ENCODE results near the gene VAMP7.
A peak's percentile ranks its signal among the peaks of the same experiment; 100 is the strongest.
"Not testable (repeated sequence)": the region's sequence is repeated elsewhere in the genome, so short reads cannot be mapped to it uniquely, and the experiment has no call there.

The VAMP7 gene

DNA sequence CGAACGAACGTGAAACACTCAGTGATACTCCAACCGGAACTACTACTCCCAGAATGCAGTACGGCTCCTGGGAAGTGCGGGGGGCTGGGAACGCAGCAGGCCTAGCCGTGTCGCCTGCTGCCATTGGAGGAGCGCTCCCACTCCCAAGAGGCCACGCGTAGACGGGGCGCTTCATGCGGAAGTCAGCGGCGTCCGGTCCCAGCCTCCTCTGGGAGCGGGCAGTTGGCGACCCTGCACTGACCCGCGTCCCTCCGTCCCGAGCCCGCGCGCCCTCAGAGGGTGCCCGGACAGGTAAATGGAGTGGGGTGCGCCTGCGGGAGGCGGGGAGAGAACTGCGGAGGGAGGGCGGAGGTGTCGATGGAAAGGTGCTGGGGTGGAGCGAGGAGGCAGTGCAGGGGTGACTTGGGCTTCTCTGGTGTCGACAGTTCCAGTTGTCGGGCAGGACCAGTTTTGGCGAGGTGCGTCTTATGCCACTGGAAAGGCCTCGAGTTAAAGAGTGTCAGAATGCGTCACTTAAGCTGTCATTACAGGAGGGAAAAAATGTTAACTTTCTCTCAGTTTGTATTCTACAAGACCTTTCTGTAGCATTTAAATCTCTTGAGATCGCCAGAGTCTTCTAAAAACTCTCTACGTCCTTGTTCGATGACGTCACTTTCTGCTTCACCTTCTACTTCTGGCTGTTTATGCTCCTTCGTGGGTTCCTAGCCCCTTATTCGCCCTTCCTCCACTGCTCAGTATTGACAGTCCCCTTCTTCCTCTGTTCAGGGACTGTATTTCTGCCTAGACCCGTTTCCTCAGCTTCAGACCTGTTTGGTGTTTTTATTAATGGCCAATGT, at the start of gene VAMP7:
TSS of gene VAMP7 (plus strand) at position 188 of the 836 bp plus-strand sequence. CDS start 8,122 bp downstream, outside the sequence.
- Mint-ChIP-seq H3K27me3 (no peaks in the 10 kb centered on the region), H3K4me1 (ENCODE audit: low read depth) (peaks cover 22% of the 10 kb centered on the region), H3K4me3 (peak within 1 kb of the TSS; percentile 92), H3K27ac (peak within 1 kb of the TSS; percentile 91), H3K36me3 (no peaks in the 10 kb centered on the region), H3K9me3 (ENCODE audit: low read depth) (no peaks in the 10 kb centered on the region)

DNA sequence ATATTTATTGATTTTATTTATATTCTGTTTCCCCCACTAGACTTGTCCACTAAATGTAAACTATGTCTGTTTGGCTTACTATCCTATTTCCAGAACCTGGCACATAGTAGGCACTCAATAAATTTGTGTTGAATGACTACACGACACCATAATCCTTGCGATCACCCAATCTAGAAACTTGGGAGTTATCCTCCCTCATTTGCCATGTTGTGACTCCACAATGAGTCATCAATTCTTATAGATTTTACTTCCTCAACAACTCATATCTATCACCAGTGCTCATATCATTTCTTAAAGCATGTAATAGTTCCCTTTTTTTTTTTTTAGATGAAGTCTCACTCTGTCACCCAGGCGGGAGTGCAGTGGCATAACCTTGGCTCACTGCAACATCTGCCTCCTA, 39.9 kb upstream of the VAMP7 start:
- H3K4me1 Mint-ChIP-seq (ENCODE audit: low read depth) = no peaks in the 10 kb centered on the region
- H3K4me3 Mint-ChIP-seq = no peak overlapping the region
- H3K27ac Mint-ChIP-seq = no peak overlapping the region
- H3K36me3 Mint-ChIP-seq = peaks cover under 1% of the 10 kb centered on the region
- peaks cover 3% of the 10 kb centered on the region for H3K27me3 Mint-ChIP-seq
- peaks cover 6% of the 10 kb centered on the region for H3K9me3 Mint-ChIP-seq (ENCODE audit: low read depth)

GRCh38 chrX:155851786-155852185, 29.4 kb upstream of the VAMP7 start:
- not testable (repeated sequence) for H3K4me3 Mint-ChIP-seq; H3K9me3 Mint-ChIP-seq (ENCODE audit: low read depth); H3K4me1 Mint-ChIP-seq (ENCODE audit: low read depth); H3K36me3 Mint-ChIP-seq; H3K27ac Mint-ChIP-seq; H3K27me3 Mint-ChIP-seq

GRCh38 chrX:155857561-155857960, 23.6 kb upstream of the VAMP7 start:
- no peaks in the 10 kb centered on the region for H3K4me1 Mint-ChIP-seq (ENCODE audit: low read depth)
- peaks cover 1% of the 10 kb centered on the region for H3K27me3 Mint-ChIP-seq
- no peak overlapping the region for H3K27ac Mint-ChIP-seq
- H3K36me3 Mint-ChIP-seq = no peaks in the 10 kb centered on the region
- H3K4me3 Mint-ChIP-seq = no peak overlapping the region
- no peaks in the 10 kb centered on the region for H3K9me3 Mint-ChIP-seq (ENCODE audit: low read depth)

DNA sequence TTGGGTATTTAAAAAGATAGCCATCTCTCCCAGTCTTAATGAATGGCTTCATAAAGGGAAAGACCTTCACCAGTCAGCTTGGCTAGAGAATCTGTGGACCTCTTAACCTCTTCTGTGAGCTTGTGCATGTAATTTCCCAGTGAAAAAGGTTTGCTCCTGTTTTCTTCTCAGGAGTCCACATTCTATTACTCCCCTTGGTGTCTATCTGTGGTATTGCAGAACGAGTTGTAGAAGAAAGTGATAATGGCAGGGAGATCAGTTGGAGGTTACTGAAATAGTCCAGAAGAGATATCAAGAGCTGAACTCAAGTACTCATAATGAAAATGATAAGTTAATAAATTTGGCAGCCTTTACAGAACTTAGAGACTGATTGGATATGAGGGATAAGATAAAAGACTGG, 16.5 kb upstream of the VAMP7 start:
- H3K4me1 Mint-ChIP-seq (ENCODE audit: low read depth) = no peaks in the 10 kb centered on the region
- H3K27ac Mint-ChIP-seq = no peak overlapping the region
- H3K4me3 Mint-ChIP-seq = no peak overlapping the region
- H3K27me3 Mint-ChIP-seq = peaks cover 5% of the 10 kb centered on the region
- peaks cover 16% of the 10 kb centered on the region for H3K9me3 Mint-ChIP-seq (ENCODE audit: low read depth)
- peaks cover 5% of the 10 kb centered on the region for H3K36me3 Mint-ChIP-seq

DNA sequence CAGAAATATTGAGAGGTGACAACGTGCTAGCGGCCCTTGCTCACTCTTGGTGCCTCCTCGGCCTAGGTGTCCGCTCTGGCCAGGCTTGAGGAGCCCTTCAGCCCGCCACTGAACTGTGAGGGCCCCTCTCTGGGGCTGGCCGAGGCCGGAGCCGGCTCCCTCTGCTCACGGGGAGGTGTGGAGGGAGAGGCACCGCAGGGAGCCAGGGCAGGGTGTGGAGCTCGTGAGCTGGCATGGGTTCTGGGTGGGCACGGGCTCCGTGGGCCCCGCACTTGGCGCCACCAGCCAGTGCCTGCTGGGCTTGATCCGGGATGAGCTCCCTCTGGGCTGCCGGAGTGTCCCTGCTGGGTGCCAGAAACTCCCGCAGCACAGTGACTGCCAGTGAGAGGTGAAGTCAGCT, 16.0 kb upstream of the VAMP7 start:
- Mint-ChIP-seq H3K36me3 (peaks cover 5% of the 10 kb centered on the region), H3K9me3 (ENCODE audit: low read depth) (peaks cover 21% of the 10 kb centered on the region), H3K27me3 (peaks cover 5% of the 10 kb centered on the region), H3K4me3 (no peak overlapping the region), H3K27ac (no peak overlapping the region), H3K4me1 (ENCODE audit: low read depth) (no peaks in the 10 kb centered on the region)

DNA sequence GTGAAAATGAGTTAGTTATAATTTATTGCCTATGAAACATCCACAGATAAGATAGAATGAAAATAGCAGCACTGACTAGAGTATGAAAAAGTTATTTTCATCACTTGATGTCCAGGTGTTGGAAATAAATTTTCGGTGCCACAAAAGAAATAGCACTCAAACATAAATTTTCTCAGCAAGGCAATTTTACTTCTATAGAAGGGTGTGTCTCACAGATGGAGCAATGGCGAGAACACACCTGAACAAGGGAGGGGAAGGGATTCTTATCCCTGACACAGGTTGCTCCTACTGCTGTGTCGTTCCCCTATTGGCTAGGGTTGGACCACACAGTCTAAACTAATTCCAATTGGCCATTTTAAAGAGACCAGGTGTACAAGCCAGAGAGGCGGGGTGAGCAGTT, 13.3 kb upstream of the VAMP7 start:
- Mint-ChIP-seq H3K27me3 (peaks cover 4% of the 10 kb centered on the region), H3K9me3 (ENCODE audit: low read depth) (peaks cover 21% of the 10 kb centered on the region), H3K27ac (no peak overlapping the region), H3K4me1 (ENCODE audit: low read depth) (no peaks in the 10 kb centered on the region), H3K4me3 (no peak overlapping the region), H3K36me3 (peaks cover 5% of the 10 kb centered on the region)

DNA sequence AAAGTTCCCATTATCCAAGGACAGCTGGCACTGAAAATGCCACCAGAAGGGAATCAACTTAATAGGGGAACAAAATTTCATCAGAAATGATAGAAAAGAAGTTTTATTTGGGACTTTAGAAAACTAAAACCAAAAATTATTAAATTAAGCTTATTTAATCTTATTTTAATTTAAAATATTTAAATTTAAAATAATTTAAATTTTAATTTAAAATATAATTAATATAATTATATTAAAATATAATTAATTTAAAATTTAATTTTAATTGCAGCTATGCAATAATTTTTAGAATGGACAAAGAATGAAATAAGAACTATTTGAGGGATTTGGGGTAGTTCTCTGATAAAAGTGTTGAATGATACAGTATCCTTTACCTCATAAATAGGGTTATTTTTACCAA, 10.2 kb upstream of the VAMP7 start:
- Mint-ChIP-seq H3K9me3 (ENCODE audit: low read depth) (peaks cover 21% of the 10 kb centered on the region), H3K27me3 (peaks cover 7% of the 10 kb centered on the region), H3K4me1 (ENCODE audit: low read depth) (peaks cover 4% of the 10 kb centered on the region), H3K4me3 (no peak overlapping the region), H3K27ac (no peak overlapping the region), H3K36me3 (peaks cover 5% of the 10 kb centered on the region)

GRCh38 chrX:155871934-155872333, 9.2 kb upstream of the VAMP7 start:
- Mint-ChIP-seq H3K4me3 (no peak overlapping the region), H3K36me3 (peaks cover 5% of the 10 kb centered on the region), H3K9me3 (ENCODE audit: low read depth) (peaks cover 21% of the 10 kb centered on the region), H3K4me1 (ENCODE audit: low read depth) (peaks cover 4% of the 10 kb centered on the region), H3K27ac (no peak overlapping the region), H3K27me3 (peaks cover 7% of the 10 kb centered on the region)

DNA sequence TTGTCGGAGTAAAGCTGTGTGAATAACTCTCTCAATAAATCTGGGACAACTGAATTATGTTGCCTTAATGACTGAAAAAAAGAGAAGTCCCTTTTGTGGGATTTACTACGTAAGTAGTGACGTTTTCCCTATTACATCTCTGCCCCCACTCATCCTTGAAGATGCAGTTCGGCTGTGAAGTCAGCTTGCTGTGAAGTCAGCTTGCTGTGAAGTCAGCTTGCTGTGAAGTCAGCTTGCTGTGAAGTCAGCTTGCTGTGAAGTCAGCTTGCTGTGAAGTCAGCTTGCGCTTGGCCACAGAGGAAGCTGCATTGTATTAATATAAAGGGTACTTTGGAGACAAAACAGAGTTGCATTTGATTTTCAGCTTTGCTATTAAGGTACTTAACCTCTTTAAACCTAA, 8.0 kb upstream of the VAMP7 start:
- peaks cover 7% of the 10 kb centered on the region for H3K27me3 Mint-ChIP-seq
- H3K4me1 Mint-ChIP-seq (ENCODE audit: low read depth) = peaks cover 4% of the 10 kb centered on the region
- H3K36me3 Mint-ChIP-seq = peaks cover under 1% of the 10 kb centered on the region
- H3K9me3 Mint-ChIP-seq (ENCODE audit: low read depth) = peaks cover 17% of the 10 kb centered on the region
- no peak overlapping the region for H3K27ac Mint-ChIP-seq
- H3K4me3 Mint-ChIP-seq = no peak overlapping the region

GRCh38 chrX:155874571-155875244, 6.4 kb upstream of the VAMP7 start:
- peak overlapping the region; percentile 58 for H3K4me3 Mint-ChIP-seq
- peaks cover 7% of the 10 kb centered on the region for H3K27me3 Mint-ChIP-seq
- H3K4me1 Mint-ChIP-seq (ENCODE audit: low read depth) = peaks cover 4% of the 10 kb centered on the region
- H3K9me3 Mint-ChIP-seq (ENCODE audit: low read depth) = peaks cover 4% of the 10 kb centered on the region
- H3K27ac Mint-ChIP-seq = no peak overlapping the region
- no peaks in the 10 kb centered on the region for H3K36me3 Mint-ChIP-seq

DNA sequence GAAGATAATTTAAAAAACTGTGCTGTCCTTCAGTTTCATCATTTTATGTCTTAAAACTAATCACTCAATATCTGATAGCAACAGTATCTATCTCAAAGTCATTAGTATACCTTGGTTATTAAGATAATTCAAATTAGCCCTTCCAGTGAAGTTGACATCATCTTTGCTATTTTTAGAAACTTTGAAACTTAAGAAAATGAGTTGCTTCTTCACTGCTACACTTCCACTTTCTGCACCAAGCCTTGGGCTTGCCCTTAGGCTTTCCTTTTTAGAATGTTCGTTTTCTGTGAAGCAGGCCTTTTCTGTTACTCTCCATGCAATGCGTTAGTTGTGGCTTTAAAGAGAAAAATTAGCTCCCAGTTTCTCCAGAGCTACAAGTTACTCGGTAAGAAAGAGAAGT, 4.4 kb upstream of the VAMP7 start:
- no peak overlapping the region for H3K27ac Mint-ChIP-seq
- no peaks in the 10 kb centered on the region for H3K36me3 Mint-ChIP-seq
- no peaks in the 10 kb centered on the region for H3K9me3 Mint-ChIP-seq (ENCODE audit: low read depth)
- peaks cover 7% of the 10 kb centered on the region for H3K27me3 Mint-ChIP-seq
- H3K4me3 Mint-ChIP-seq = no peak overlapping the region
- peaks cover 8% of the 10 kb centered on the region for H3K4me1 Mint-ChIP-seq (ENCODE audit: low read depth)

- H3K27ac Mint-ChIP-seq = no peak overlapping the region
- H3K4me1 Mint-ChIP-seq (ENCODE audit: low read depth) = peaks cover 8% of the 10 kb centered on the region
- no peaks in the 10 kb centered on the region for H3K9me3 Mint-ChIP-seq (ENCODE audit: low read depth)
- no peak overlapping the region for H3K4me3 Mint-ChIP-seq
- H3K27me3 Mint-ChIP-seq = peaks cover 7% of the 10 kb centered on the region
- no peaks in the 10 kb centered on the region for H3K36me3 Mint-ChIP-seq
These were observed 3.9 kb upstream of the VAMP7 start for GRCh38 chrX:155877288-155877687.

DNA sequence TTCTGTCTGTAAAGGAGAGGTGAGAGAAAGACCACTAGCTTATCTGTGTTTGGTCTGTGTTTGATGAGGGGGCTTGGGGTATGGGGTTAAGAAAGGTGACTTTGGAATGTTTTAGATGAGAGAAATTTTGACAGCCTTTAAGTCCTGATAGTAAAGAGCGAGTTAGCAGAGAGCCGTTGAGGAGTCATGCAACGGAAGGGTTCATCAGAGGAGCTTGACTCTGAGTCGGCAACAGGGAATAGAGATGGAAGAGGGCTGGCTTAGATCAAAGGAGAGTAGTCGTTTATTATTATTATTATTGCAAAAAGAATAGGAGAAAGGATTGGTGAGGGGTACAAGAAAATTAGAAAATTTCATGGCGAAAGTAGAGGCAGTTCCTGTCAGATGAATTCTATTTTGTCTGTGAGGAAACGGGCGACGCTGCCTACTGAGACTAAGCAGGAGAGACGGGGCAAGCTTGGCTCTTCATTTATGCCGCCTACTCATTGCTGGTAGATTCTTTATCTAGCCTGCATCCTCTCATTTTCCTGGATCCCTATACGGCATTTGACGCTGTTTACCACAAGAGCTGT, 473 bp upstream of the VAMP7 start:
- H3K4me1 Mint-ChIP-seq (ENCODE audit: low read depth) = peaks cover 22% of the 10 kb centered on the region
- H3K4me3 Mint-ChIP-seq = peak overlapping the region; percentile 92
- H3K36me3 Mint-ChIP-seq = no peaks in the 10 kb centered on the region
- no peaks in the 10 kb centered on the region for H3K9me3 Mint-ChIP-seq (ENCODE audit: low read depth)
- no peaks in the 10 kb centered on the region for H3K27me3 Mint-ChIP-seq
- peak overlapping the region; percentile 91 for H3K27ac Mint-ChIP-seq

DNA sequence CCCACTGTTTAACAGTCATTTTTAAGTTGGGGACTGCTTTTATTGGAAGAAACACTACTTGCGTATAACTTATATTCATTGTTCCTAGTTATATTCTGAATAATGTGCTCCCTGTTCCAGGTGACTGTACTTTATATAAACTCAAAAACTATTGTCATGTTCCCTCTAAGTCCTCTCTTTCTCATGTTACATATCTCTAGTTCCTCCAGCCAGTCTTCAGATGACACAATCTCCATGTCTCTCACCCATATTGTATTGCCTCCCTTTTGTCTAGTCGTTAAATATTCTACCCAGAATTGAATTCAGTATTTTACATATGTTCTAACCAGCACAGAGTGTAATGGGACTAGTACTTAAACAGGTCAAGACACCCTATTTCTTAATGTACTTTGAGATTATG, 5.3 kb downstream of the VAMP7 start:
- H3K4me1 Mint-ChIP-seq (ENCODE audit: low read depth) = peaks cover 46% of the 10 kb centered on the region

More for the DNA sequence above, 5.3 kb downstream of the VAMP7 start:
- H3K36me3 Mint-ChIP-seq = no peaks in the 10 kb centered on the region
- H3K9me3 Mint-ChIP-seq (ENCODE audit: low read depth) = no peaks in the 10 kb centered on the region
- no peaks in the 10 kb centered on the region for H3K27me3 Mint-ChIP-seq
- H3K27ac Mint-ChIP-seq = no peak overlapping the region
- no peak overlapping the region for H3K4me3 Mint-ChIP-seq

Data from activated naive CD8-positive, alpha-beta T cell (primary cell).